B cell (primary cell): ENCODE measurements around the gene TMIE.

ENCODE experiments used
- EZH2 ChIP-seq: IDR thresholded peaks from 2 replicates; pipeline ENCODE4 v1.6.1; 2012; ENCODE audit warnings: borderline replicate concordance, low read depth, mild to moderate bottlenecking, moderate library complexity, low read length; ENCODE audit not compliant: insufficient read depth, poor library complexity, severe bottlenecking
- TF ChIP-seq, protein P1 (sequence below): fragments of 200-600 bp; IDR thresholded peaks from one replicate; pipeline ENCODE4 v1.8.0; 2022; ENCODE audit warnings: antibody characterized with exemption, mild to moderate bottlenecking

DNA sequence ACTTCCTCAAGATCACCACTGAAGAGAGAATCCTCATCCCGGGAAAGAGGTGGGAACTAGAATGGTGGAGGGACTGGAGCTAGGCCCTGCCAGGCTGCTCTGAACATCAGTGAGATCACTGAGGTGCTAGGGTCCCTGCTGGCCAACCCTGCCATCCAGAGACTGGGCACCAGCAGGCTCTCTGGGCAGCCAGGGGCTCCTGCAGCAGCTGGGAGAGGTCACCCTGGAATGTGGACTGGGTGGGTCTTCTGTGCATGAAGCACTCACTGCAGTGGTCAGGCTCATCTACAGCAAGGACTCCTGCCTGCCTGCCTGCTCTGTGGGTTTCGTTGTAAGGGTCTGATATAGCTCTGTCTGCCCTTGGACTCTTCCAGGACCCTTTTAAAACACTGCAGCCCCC, 32.6 kb upstream of the TMIE start:
- TF ChIP-seq, protein P1, sequence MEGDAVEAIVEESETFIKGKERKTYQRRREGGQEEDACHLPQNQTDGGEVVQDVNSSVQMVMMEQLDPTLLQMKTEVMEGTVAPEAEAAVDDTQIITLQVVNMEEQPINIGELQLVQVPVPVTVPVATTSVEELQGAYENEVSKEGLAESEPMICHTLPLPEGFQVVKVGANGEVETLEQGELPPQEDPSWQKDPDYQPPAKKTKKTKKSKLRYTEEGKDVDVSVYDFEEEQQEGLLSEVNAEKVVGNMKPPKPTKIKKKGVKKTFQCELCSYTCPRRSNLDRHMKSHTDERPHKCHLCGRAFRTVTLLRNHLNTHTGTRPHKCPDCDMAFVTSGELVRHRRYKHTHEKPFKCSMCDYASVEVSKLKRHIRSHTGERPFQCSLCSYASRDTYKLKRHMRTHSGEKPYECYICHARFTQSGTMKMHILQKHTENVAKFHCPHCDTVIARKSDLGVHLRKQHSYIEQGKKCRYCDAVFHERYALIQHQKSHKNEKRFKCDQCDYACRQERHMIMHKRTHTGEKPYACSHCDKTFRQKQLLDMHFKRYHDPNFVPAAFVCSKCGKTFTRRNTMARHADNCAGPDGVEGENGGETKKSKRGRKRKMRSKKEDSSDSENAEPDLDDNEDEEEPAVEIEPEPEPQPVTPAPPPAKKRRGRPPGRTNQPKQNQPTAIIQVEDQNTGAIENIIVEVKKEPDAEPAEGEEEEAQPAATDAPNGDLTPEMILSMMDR: no peak
- no peak for TF ChIP-seq EZH2
